ENCODE results near the gene PABPC1L.

PABPC1L gene

DNA sequence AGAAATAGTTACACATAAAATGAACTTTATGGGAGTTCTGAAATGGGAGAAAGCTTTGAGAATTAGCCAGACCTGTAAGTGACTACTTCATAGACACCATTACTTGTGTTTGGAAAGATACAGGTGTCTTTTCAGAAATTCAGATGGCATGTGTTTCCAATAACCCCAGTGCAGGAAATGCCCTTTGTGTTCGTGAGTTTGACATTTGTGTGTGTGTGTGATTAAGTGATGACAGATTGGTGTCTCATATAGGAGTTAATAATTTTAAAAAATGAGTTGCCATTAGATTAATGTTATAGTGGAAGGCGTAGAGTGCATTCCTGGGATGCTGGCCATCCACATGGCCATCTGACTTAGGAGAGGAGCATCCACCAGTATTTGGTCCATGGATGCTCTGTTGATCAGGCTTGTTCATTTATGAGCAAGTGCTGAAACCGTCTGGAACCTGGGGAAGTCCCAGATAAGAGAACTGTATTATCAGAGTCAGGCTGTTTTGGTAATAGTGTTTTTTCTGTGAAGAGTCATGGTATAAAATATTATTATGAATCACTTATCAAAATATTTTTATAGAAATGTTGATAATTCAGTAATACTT, 59.5 kb downstream of the PABPC1L start:
- no peak for DNase-seq

DNA sequence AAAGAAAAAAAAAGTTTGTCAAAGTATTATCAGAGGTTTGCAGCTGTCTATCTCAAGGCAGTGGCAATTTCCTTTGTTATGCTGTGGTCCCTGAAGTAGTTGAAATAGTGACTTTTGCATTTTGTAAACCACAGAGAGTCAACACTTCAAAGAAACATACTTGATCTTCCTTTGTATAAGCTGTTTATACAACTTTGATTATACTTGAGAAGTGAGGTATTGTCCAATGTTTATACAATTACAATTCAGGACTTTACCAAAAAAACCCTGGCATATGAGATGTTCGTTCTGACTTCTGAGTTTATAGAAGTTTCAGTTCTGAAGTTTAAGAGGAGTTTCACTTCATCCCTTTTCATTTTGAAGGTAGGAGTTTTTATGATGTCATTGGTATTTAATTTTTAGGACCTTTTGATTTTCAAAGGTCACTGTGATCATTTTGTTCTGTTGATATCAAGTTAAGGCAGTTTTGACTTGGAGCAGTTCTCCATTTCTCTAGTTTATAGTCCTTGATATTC, 60.4 kb downstream of the PABPC1L start:
- no peak for DNase-seq

GRCh38 chr20:44973053-44973452, 63.2 kb downstream of the PABPC1L start:
- no peak for DNase-seq

- DNase-seq: no peak
These were observed 66.8 kb downstream of the PABPC1L start for GRCh38 chr20:44976698-44977097.

GRCh38 chr20:44979090-44979621, 69.3 kb downstream of the PABPC1L start:
- DNase-seq: no peak

- no peak for DNase-seq
These were observed 72.0 kb downstream of the PABPC1L start for GRCh38 chr20:44981736-44982406.

GRCh38 chr20:44983093-44983674, 73.3 kb downstream of the PABPC1L start:
- DNase-seq: no peak

DNA sequence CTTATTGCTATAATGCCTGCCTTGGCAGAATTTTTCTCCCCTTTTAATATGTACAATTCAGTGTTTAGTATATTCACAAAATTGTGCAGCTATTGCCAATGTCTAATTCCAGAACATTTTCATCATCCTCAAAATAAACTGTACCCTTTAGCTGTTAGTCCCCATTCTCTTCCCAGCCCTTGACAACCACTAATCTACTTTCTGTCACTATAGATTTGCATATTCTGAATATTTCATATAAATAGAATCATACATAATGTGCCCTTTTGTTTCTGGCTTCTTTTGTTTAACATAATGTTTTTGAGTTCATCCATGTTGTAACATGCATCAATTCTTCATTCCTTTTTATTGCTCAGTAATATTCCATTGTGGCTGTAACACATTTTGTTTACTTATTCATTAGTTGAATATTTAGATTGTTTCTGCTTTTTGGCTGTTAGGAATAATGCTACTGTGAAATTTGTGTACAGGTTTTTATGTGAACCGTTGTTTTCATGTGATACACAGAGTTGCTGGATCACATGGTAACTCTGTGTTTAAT, 78.8 kb downstream of the PABPC1L start:
- DNase-seq: no peak
